ENCODE data around the gene LSP1. TPM values are rescaled to one million over a fixed set of nuclear protein-coding genes. Genes with fewer than 3 reads are reported as not detected.
A peak's percentile ranks its signal among the peaks of the same experiment; 100 is the strongest.
"Not testable (repeated sequence)": the region's sequence is repeated elsewhere in the genome, so short reads cannot be mapped to it uniquely, and the experiment has no call there.

The LSP1 gene
- total RNA-seq, 1 donor from 2014 or later = 22.9 TPM

DNA sequence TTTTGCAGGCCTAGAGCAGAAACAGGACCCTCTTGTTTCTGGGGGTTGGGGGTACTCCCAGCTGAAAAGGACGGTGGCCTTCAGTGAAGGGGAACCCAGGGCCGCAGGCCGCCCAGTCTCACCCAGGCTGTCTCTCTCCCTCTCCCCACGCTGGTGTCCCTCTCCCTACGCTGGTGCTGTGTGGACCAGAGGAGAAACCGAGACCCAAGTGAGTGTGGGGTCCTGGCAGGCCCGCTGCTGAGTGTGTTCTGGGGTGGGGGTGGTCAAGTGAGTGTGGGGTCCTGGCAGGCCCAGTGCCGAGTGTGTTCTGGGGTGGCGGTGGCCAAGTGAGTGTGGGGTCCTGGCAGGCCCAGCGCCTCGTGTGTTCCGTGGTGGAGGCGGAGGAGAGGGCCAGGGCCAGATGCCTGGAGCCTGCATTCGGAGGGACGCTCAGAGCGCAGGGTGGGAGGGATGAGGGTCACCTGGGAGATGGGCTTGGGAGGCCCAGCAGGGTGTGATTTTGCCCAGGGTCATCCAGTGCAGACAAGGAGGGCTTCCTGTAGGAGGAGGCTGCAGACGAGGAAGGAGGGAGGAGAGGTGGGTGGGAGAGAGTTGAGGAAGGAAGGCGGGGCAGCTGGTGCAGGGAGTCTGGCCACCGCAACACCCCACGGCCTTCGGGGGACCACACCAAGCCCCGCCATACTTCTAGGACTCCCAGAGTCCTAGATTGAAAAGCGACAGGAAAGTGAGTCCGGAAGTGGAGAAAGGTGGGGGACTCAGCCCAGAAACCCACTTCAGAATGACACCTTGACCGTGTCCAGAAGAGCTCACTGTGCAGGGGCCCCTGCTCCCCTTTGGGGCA is 77.0 kb downstream of the LSP1 start:
- DNase-seq = peak; percentile 25
- intact Hi-C loops (cut with micrococcal nuclease) = no loop called here
- no peak for ATAC-seq

DNA sequence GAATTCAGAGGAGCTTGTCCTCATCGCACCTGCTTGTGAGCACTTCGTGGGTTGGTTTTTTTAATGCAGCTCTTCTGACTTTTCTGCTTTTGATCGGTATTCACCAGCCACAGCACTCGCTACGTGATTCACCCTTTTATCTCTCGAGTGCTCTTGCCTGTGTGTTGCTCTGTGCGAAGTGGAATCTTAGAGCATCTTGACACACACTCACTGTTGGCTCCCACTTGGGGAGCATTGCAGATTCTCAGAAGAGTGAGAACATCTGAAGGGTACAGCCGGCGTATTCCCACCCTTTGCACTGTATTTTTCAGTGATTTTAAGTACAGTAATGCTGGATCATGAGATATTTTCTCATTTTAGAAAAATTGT is 77.6 kb downstream of the LSP1 start:
- DNase-seq = no peak

DNA sequence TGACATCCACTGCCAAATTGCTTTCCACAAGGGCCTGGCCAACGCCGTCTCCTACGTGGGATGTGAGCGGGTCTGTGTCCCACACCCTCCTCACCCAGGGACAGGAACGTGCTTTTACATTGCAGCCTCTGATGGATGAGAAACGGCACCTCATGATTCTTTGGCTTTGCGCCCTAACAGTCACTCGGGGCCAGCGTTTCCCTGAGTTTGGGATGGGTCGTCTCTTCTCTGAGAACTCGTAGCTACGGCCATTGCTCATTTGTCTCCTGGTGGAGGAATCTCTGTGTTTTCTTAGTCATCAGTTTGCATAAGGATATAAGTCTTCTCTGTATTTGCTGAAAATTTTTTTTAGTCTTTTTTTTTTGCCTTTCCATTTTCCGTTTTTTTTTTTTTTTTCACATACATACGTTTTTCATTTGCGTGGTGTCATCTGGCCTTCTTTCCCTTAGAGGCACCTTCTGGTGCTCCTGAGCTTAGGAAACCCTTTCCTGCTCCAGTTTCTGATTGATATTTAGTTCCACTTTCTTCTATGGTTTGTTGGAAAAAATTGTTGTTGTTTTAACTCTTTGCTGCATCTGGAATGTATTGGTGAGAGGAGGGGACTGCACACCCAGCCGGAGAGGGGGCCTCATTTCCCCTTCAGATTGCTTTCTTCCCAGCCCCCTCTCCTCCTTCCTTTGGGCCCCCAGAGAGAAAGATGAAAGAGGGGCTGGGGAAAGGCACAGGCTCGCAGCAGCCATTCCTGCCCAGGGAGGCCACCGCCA is 78.6 kb downstream of the LSP1 start:
- ATAC-seq (peak; percentile 33), DNase-seq (peak; percentile 63)
- intact Hi-C loops (cut with micrococcal nuclease) = no loop called here

More for the DNA sequence above, 77.6 kb downstream of the LSP1 start:
- intact Hi-C loops (cut with micrococcal nuclease) = no loop called here
- ATAC-seq = no peak

DNA sequence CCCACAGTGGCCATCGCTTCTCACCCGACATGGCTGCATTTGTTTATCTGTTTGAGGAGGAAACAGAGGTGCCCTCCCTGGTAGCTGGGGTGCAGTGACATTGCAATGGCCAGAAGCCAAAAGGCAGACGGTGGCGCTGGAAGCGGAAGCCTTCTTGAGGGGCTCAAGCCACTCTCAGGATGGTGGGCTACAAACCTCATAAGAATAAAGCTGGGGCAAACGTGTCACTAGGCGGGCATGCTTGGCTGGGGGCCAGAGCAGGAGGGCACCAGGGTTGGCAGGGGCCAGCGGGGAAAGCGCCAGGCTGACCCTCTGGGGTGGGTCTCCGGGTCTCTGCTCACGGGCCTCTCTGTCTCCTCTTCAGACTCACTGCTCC is 79.2 kb downstream of the LSP1 start:
- no peak for ATAC-seq
- intact Hi-C loops (cut with micrococcal nuclease) = no loop called here
- peak; percentile 17 for DNase-seq

DNA sequence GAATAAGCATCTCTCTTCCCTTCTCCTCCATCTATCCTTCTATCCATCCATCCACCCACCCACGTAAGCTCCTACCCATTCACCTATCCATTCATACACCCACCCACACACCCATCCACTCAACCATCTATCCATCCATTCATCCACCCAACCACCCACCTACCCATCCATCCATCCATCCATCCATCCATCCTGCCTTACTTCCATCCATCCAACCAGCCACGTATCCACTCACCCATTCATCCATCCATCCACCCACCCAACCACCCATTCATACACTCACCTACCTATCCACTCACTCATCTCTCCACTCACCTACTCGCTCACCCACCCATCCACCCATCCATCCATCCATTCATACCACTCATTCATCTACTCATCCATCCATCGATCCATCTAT is 79.8 kb downstream of the LSP1 start:
- DNase-seq (no peak), ATAC-seq (no peak)
- intact Hi-C loops (cut with micrococcal nuclease) = no loop called here

DNA sequence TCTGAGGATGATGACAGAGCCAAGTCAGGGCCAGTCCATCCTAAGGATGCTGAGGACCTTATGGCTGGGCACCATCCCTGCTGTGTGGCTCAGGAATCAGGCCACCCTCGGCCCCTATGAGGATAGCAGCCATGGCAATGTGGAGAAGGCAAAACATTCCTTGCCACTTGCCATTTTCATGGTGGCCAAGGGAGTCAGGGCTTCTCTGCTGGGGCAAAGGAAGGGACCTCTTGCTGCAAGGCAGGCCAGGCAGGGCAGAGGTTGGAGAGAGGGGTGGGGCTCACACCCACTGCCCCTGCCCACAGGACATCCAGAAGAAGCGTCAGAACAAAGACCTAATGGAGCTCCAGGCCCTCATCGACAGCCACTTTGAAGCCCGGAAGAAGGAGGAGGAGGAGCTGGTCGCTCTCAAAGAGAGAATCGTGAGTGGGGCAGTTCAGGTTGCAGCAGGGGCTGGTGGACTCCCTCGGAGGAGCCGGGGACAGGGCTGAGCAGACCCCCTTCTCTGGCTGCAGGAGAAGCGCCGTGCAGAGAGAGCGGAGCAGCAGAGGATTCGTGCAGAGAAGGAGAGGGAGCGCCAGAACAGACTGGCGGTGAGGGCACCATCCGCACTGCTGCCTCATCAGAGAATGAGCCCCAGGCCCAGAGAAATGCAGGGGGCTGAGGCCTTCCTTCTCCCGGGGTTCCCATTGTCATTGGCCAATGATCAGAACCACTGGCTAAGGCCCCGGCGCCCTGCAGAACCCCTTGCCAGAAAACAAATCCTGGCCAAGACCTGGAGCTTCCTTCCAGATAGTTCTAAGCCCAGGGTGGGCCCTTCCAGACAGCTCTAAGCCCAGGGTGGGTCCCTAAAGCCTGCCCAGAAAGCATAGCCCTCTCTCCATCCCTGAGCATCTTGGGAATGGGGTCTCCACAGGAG is 80.8 kb downstream of the LSP1 start:
- DNase-seq (peak; percentile 19), ATAC-seq (no peak)
- intact Hi-C loops (cut with micrococcal nuclease) = no loop called here

DNA sequence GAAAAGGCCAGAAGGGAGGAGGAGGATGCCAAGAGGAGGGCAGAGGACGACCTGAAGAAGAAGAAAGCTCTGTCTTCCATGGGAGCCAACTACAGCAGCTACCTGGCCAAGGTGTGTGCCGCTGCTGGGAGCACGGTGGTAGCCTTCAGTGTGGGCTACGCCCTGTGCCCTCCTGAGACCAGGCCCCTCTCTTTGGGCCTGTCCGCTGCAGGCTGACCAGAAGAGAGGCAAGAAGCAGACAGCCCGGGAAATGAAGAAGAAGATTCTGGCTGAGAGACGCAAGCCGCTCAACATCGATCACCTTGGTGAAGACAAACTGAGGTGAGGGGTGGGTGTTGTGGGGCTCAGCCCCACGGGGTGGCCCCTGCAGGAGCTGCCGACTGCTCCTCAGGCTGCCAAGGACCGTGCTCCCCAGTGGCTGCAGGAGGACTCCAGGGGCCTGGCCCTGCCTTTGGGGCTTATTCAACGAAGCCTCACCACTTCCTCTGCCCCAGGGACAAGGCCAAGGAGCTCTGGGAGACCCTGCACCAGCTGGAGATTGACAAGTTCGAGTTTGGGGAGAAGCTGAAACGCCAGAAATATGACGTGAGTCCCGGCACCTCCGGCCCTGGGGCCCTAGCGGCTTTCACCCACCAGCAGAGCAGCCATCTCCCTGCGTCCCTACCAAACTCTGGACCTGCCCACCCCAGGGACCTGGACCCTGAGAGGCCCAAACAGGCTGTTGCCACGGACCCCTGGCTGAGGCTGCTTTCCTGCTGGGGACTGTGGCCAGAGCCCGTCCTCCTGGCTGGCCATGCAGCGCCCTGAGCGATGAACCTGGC is 81.7 kb downstream of the LSP1 start:
- DNase-seq (peak; percentile 20), ATAC-seq (no peak)
- intact Hi-C loops (cut with micrococcal nuclease) = no loop called here

DNA sequence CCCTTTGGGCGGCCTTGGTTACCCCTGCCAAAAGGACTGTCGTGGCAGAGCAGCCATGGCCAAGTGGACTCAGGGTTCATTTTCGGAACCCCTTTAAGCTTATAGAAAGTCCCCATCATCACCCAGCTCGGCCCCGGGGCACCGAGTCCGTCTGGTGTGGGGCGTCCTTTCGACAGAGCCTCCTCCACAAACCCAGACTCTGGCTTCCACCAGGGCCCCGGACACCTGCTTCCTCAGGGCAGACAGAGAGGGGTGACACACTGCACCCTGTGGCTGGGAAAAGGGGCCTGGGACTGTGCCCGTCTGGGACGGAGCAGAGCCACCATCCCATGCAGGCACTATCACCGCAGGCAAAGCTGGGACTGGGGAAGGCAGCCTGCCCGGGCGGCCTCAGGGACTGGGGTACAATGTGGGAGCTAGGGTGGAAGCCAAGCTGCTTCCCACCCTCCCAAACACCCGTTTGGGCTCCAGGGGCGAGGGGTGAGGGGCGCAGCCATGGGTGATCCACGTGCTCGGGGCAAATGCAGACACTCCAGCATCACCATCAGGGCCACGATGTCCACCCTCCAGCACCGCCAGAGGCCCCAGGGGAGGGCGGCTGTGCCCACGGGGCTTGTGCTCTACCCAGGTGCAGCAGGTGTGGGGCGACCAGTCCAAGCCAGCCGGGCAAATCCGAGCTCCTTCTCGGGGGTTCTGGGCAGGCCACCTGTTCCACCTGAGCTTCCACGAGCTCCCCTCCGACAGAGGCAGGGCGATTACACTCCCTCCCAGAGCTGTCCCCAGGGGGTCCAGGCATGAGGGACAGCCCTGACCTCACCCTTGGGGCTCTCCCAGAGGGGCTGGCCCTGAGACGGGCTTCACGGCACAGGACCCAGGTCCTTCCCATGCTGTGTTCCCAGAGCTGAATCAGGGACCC is 82.5 kb downstream of the LSP1 start:
- DNase-seq = peak; percentile 23
- no peak for ATAC-seq
- intact Hi-C loops (cut with micrococcal nuclease) = no loop called here

DNA sequence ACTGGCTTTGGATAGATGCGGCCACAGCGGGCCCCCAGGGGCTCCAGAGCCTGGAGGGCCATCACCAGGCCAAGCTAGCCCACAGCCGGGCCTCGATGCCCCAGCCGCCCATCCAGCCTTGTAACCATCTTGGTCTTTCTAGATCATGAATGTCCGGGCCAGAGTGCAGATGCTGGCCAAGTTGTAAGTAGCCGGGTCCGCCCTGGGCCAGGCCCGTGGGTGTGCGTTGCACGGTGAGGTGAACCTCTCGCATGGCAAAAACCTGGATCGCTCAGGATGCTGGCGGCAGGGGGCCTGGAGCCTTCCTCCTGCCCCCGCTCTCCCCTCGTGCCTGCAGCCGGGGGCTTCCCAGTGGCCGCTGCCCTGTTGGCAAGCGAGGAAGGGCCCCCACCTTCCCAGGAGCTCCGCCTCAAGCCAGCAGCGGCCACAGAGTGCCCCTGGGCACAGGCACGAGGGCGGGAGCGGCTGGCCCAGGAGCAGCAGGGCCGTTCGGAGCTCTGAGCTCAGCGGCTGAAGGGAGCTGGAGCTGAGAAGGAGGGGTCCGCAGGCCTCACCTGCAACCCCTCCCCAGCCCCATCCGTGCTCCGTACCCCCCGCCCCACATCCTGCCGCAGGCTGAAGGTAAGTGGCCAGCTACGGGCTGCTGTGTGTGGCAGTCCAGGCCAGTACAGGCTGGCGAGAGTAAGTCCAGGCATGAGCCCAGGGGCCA is 83.3 kb downstream of the LSP1 start:
- ATAC-seq (no peak), DNase-seq (peak; percentile 30)
- intact Hi-C loops (cut with micrococcal nuclease) = no loop called here

DNA sequence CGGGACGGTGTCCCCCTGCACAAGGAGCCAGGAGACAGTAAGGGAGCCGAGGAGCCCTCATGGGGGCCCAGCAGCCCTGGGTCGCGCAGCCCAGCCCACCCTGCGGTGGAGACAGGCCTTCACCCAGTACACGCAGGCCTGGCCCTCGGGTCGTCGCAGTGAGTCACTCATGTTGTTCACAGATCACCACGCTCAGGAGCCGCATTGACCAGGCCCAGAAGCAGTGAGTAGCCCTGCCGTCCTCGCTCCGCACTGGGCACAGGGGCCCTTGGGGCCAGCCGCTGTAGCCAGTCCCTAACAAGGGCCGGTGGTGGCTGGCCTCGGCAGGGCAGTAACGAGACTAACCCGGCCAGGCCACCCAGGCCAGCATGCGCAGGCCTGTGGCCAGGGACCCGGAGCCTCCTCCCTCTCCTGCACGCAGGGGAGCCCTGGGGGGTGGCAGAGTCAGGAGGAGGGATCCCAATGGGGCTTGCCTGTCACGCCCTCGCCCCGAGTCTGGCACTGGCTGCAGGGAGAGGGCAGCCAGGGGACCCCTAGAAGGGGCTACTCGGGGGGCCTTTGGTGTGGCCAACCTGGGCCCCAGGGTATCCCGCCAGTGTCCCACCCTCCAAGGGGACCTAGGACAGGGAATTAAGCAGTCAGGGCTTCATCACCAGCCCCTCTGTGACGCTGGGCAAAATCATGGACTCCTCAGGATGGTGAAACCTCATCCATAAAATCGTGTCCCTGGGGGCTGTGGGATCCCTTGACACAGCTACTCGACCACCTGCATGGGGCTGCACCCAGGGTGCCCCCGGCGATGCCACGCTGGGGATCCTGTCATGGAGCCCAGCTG is 84.1 kb downstream of the LSP1 start:
- ATAC-seq (no peak), DNase-seq (peak; percentile 25)
- intact Hi-C loops (cut with micrococcal nuclease) = no loop called here

DNA sequence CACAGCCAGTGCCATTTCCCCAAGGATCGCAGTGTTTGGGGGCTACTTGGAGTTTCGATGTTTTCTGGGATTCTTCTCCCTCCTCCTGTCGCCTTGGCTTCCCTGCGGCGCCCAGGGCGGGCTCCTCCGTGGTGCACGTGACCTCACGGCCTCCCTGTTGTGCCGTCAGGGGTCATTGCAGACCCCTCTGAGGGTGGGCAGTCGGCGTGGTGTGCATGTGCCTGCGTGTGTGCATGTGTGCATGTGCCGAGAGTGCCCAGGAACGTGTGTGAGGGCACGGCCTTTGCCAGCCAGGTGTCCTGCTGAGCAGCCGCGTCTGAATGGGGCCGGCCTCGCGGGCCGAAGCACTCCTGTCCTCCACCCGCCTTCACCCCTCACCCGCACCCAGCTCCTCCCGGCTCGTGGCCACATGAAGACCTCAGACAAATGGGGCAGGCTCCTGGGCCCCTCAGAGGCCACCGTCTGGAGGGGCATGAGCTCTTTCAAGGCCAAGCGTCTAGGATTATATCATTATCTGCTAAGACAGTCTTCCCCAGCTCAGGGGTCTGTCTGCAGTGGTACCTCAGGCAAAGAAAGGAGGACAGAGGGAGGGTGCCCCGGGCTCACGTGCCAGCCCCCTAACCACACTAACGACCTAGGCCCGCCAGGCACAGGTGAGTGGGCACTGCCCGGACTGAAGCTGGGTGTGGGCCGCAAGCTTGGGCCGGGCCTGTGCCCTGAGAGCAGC is 84.9 kb downstream of the LSP1 start:
- peak; percentile 22 for DNase-seq
- intact Hi-C loops (cut with micrococcal nuclease) = no loop called here
- no peak for ATAC-seq

DNA sequence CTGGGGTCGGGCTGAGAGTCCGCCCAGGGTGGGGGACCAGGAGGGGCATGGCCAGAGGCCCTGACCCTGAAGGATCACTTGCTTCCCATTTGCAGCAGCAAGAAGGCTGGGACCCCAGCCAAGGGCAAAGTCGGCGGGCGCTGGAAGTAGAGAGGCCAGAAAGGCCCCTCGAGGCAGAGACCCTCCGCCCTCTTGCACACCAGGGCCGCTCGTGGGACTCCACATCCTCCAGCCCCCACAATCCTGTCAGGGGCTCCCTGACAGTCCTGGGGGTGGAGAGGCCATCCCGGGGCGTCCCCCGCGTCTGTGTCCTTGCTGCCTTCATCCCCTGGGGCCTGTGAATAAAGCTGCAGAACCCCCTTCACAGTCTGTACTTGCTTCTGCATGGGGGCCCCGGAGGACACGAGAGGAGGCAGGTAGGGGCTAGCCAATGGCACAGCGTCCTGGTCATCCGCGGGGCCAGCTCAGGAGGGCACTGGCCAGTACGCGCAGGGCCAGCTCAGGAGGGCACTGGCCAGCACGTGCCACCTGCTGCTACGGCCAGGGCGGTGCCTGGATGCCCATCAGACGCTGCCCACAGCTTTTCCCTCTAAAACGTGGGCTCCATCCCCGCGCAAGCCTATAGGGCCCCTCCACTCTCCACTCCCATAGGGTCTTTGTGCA is 85.6 kb downstream of the LSP1 start:
- ATAC-seq (no peak), DNase-seq (peak; percentile 27)
- intact Hi-C loops (cut with micrococcal nuclease) = no loop called here

DNA sequence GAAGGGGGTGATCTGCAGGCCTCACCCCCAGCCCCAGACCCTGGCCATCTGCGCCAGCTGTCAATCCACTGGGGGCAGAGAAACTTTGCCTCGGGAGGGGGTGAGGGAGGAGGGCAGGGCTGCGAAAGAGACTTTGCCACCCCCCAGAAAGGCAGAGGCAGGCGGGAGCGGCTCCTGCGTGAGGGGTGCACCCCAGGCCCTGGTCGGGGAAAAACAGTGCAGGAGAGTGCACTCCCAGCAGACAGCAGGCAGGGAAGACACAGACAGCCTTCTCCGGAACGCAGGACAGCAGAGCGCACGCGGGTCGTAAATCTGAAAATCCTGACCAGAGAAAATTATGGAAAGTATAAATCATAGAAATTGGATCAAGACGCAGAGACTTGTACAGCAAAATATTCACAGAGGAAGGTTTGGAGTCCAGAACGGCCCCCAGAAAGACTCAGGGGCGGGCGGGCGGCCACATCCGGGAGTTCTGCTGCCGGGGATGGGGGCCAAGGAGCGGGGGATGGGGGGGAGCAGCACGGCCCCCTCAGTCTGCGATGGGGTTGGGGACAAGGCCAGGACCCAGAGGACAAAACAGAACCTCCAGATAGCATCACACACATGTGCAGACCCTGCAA is 86.2 kb downstream of the LSP1 start:
- DNase-seq = peak; percentile 33
- ATAC-seq = peak; percentile 13

DNA sequence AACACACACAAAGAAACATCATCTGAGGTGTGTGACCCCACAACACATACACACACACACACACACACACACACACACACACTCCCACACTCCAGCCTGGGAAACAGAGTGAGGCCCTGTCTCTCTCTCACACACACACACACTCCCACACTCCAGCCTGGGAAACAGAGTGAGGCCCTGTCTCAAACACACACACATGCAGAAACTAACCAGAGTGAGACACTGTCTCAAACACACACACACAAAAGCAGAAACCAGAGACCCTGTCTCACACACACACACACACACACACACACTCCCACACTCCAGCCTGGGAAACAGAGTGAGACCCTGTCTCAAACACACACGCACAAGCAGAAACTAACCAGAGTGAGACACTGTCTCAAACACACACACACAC is 86.9 kb downstream of the LSP1 start:
- DNase-seq; intact Hi-C loops (cut with micrococcal nuclease): not testable (repeated sequence)
- ATAC-seq = peak; percentile 46

More for the DNA sequence above, 86.2 kb downstream of the LSP1 start:
- intact Hi-C loops (cut with micrococcal nuclease) = no loop called here
